Activated T-cell treated with anti-CD3 and anti-CD28 coated beads for 4 hours (primary cell): ENCODE measurements around the gene TSPAN17.
"Not testable (repeated sequence)": the region's sequence is repeated elsewhere in the genome, so short reads cannot be mapped to it uniquely, and the experiment has no call there.

Experiments
- DNase-seq: peaks from one replicate; pipeline ENCODE4 v3.0.0-alpha.2; 2020

The TSPAN17 gene

GRCh38 chr5:176647030-176647842, at the start of gene TSPAN17:
Gene TSPAN17 (plus strand): TSS chr5:176647484. CDS start chr5:176647616, 132 bp downstream.
- peak; percentile 92 for DNase-seq

DNA sequence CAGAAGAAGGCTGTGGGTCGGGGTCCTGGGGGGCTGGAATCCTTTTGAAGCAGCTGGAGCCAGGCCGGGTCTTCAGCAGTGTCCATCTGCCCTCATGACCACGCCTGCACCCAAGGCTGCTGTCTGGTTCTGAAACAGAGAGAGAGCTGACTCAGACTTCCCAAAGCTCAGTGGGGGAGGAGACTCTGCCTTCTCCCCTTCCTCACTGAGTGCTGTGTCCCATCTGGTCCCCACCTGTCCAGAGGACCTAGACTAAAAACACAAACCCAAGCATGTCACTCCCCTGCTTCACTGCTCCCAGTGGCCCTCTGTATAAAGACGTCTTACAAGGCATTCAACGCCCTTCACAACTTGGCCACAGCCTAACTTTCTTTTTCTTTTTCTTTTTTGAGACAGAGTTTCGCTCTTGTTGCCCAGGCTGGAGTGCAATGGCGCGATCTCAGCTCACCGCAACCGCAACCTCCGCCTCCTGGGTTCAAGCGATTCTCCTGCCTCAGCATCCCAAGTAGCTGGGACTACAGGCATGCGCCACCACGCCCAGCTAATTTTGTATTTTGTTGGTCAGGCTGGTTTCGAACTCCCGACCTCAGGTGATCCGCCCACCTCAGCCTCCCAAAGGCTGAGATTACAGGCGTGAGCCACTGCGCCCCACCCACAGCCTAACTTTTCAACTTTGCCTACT, 47.4 kb upstream of the TSPAN17 start:
- not testable (repeated sequence) for DNase-seq

DNA sequence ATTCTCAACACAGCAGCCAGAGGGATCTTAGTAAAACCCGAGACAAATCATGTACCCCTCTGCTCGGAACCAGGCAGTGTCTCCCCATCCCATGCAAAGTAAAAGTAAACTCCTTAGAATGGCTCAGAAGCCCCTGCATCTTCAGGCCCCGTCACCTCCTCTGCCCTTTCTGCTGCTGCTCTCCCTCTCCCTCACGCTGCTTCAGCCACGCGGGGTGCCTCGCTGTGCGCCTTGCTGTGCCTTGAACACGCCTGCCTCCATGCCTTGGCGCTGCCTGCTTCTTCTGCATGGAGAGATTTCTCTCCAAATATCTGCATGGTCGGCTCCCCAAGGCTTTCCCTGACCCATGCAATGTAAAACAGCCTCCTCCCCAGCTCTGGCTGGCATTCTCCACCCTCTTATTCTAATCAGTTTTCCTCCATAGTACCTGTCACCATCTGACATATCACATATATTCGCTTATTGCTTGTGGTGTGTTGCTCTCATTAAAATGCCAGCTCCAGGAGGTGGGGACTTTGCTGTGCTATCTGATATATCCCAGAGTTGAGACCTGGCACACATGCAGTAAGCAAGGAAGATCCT, 45.3 kb upstream of the TSPAN17 start:
- DNase-seq, result no peak

DNA sequence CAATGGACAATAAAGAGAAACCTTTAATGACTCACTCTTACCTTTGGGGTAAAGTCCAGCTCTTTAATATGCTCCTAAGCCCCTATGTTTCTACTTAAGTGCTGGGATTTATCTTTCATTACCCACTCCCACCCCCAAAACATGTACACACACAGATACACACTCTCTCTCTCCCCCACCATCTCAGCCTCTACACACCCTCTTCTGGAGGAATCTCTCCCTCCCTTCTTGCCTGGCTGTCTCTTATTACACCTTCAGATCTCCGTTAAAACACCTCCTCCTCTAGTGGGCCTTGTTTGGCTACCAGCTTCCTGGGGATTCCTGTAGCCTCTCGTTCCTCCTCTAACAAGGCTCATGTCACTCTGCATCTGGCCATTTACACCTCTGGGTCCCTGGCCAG, 44.2 kb upstream of the TSPAN17 start:
- no peak for DNase-seq

- no peak for DNase-seq
Measured at GRCh38 chr5:176606032-176606431, 41.3 kb upstream of the TSPAN17 start.

- DNase-seq, result no peak
Measured at GRCh38 chr5:176606875-176607274, 40.4 kb upstream of the TSPAN17 start.

DNA sequence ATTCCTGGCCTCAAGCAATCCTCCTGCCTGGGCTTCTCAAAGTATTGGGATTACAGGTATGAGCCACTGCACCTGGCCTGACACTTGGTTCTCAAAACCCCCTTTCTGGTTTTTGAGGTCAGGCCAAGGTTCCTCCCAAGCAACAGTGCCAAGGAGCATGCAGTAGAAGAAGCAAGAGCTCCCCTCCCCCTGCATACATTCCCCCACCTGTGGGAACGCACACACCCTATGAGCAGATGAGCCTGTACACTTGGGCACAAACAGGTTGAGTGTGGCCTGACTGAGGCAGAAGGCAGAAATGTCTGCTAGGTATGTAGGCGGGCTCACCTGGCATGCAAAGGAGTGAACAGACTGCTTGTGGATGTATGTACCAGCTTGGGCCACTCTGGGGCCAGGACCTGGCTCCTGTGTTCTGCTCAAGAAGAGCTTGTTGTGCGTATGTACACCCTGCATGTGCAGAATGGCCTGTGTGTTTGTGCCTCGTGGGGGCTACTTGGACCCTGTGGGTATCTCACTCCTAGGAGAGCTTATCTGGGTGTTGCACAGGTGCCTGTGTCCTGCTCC, 39.1 kb upstream of the TSPAN17 start:
- DNase-seq, result no peak

- no peak for DNase-seq
Measured at GRCh38 chr5:176608937-176609723, 38.2 kb upstream of the TSPAN17 start.

DNA sequence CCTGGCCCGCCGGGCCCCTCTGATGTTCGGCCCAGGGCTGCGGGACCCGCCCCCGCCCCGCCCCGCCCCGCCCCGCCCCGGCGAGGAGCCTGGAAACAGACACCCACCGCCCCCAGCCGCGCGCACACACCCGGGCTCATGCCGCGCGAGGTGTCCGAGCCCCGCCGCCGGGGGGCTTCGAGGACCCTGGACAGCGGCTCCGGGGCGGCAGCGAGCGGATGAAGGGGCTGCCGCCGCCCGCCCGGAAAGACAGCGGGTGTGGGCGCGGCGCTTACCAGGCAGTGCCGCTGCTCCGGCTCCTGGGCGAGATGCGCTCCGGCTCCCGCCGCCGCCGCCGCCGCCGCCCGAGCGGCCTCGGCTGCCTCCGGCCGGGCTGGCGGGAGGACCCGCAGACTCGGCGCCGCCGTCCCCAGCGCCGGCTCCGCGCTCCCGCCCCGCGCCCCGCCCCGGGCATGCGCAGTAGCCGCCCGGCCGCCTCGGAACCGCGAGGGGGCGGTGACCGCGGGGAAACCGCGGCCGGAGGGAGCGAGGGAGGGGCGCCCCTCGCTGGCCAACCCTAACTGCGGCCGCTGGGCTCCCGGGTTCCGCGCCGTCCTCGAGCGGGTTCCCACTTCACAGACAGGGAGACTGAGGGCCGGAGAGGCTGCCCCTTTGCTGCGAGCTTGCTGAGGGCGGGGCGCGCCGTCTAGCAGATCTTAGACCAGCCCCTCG, 37.4 kb upstream of the TSPAN17 start, which contains the start of gene GPRIN1:
GPRIN1 (minus strand) TSS at position 433 of the 711 bp plus-strand sequence. CDS start 10,322 bp downstream, outside the sequence.
- peak; percentile 36 for DNase-seq

DNA sequence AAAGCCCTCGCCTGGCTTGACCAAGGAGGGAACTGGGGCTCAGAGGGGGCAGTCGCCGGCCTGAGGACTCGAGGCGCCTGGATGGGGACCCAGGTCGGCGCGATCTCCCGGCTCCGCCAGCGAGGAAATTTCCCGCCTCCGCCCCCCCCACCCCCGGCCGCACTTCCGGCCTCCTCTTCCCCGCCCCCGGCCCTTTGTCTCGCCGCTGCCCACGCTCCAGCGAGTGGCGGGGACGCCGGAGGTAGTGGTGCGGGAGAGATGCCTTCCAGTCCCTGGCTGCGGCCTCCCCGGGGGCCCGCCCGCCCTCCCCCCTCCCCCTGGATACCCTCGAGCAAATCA, 36.9 kb upstream of the TSPAN17 start:
- no peak for DNase-seq

GRCh38 chr5:176611435-176611834, 35.8 kb upstream of the TSPAN17 start:
- DNase-seq, result no peak

- DNase-seq, result no peak
Measured at GRCh38 chr5:176612008-176612407, 35.3 kb upstream of the TSPAN17 start.

- DNase-seq, result no peak
Measured at GRCh38 chr5:176612855-176613254, 34.4 kb upstream of the TSPAN17 start.

DNA sequence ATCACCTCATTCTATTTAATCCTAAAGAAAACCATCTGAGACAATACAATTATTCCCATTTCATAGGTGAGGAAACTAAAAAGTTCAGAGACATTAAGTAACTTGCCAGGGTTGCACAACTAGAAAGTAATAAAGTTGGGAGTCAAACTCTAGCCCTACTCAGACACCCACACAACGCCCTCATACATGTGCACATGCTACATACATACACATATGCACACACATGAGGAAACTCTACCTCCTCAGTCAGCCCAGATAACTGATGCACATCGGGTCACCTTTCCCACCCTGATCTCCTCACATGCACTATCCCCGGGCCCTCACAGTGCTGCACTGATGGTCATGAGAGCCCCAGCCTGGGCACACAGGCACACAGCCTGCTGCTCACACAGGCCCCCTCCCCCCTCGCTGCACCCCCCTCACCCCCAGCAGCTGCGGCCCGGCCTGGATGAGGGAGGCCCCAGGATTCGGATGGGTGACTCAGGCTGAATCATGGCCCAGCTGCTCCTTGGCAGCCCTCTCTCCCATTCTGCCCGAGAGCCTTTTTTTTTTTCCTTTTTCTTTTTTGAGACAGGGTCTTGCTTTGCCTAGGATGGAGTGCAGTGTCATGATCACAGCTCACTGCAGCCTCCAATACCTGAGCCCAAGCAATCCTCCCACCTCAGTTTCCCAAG, 32.3 kb upstream of the TSPAN17 start:
- no peak for DNase-seq

DNA sequence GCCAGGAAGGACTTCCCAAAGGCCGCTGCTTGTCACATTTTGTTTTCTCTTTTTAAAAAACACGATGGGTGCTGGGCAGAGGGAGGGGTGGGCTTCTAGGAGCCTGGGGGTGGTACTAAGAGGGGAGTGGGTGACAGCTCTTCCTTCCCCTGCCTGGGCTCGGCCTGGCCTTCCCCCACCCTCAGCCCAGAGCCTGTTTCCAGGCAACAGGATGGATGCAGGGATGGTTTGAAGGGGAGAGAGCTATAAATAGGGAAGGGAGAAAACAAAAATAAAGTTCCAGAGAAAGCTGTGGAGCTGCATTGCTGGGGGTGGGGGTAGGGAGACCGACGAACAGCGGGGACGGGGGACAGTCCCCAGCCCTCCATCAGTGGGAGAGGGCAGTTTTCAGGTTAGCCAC, 30.8 kb upstream of the TSPAN17 start:
- no peak for DNase-seq

GRCh38 chr5:176618783-176619182, 28.5 kb upstream of the TSPAN17 start:
- no peak for DNase-seq

- peak; percentile 68 for DNase-seq
Measured at GRCh38 chr5:176619203-176619568, 28.1 kb upstream of the TSPAN17 start.

DNA sequence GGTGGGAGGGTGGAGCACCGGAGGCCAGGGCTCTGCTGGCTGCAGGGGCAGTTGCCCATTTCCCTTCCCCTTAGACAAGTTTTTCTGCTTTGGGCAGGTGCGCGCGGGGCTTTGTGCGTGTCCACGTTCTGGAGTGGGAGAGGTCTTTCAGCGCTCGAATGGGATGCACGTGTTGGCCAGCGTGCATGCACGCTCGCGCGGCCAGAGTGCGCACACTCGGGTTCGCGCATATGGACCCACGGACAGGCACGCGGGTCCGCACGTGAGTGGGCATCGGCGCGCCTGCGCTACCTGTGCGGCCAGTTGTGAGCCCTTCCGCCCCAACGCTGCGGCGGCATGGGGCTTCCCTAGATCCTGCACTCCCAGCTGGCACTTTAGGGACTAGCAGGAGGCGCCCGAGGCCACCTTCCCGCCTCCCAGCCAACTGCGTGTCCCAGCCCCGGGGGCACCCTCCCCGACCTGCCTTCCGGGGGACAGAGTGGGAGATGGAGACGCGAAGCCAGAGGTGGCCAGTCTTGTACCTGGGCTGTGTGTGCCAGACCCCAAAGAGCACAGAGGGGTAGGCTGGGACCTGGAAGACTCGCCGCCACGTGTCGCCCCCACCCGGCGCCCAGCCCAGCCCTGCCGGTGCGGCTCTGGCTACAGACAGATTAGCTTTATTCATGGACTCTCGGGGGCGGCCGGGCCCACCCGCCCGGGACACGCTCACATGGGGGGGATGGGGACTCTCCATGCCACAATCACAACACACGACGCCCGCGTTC, 27.5 kb upstream of the TSPAN17 start:
- no peak for DNase-seq

GRCh38 chr5:176620333-176620981, 26.8 kb upstream of the TSPAN17 start:
- no peak for DNase-seq

DNA sequence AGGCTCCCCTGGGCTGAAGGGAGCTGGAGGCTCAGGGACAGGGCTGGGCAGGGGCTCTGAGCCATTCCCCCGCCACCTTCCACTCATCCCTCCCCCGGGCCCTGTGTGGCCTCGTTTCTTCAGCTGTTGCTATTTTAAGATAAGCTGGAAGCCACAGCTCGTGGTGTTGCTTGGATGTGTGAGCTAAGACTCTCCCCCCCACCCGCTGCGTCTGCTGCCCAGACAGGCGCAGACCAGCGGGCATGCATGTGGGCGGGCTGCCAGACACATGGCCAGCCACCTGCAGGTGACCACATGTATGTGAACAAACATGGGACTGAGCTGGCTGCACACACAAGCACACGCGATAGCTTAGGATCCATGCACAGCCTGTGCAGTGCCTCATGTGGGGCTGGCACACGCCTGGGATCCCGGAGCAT, 25.6 kb upstream of the TSPAN17 start:
- DNase-seq, result no peak
